GM18951 (cell line): ENCODE measurements around the gene GAL3ST3.
"Not testable (repeated sequence)": the region's sequence is repeated elsewhere in the genome, so short reads cannot be mapped to it uniquely, and the experiment has no call there.

Source experiments
- POLR2A ChIP-seq: IDR thresholded peaks from 4 replicates; pipeline ENCODE4 v1.6.1; 2011; ENCODE audit warnings: mild to moderate bottlenecking; ENCODE audit not compliant: insufficient read length, insufficient read depth; ENCODE audit errors: extremely low read depth
- in situ Hi-C: fragments of 300-500 bp; cut with MboI; formaldehyde crosslinking; loops from one replicate; pipeline ENCODE4 v1.12.0; 2022; ENCODE audit warnings: low sequenced_read_pairs, mixed read lengths, inconsistent platforms; ENCODE audit not compliant: unreplicated experiment

The GAL3ST3 gene

GRCh38 chr11:66020618-66021357, 28.2 kb downstream of the GAL3ST3 start:
- in situ Hi-C loops = no loop called here

GRCh38 chr11:66020212-66020611, 28.7 kb downstream of the GAL3ST3 start:
- in situ Hi-C loops = no loop called here

More at GRCh38 chr11:66020618-66021357, 28.2 kb downstream of the GAL3ST3 start:
- TF ChIP-seq POLR2A = no peak

GRCh38 chr11:66017321-66017720, 31.6 kb downstream of the GAL3ST3 start:
- TF ChIP-seq POLR2A = no peak

More at GRCh38 chr11:66020212-66020611, 28.7 kb downstream of the GAL3ST3 start:
- TF ChIP-seq POLR2A = no peak

GRCh38 chr11:66016793-66017177, 32.2 kb downstream of the GAL3ST3 start:
- in situ Hi-C loops = no loop called here
- no peak for TF ChIP-seq POLR2A

More at GRCh38 chr11:66017321-66017720, 31.6 kb downstream of the GAL3ST3 start:
- in situ Hi-C loops = no loop called here

- TF ChIP-seq POLR2A = no peak
- in situ Hi-C loops = no loop called here
These were observed 32.8 kb downstream of the GAL3ST3 start for GRCh38 chr11:66015936-66016792.

GRCh38 chr11:66015454-66015881, 33.5 kb downstream of the GAL3ST3 start:
- in situ Hi-C loops = no loop called here
- TF ChIP-seq POLR2A = no peak

- no peak for TF ChIP-seq POLR2A
- in situ Hi-C loops = no loop called here
These were observed 34.0 kb downstream of the GAL3ST3 start for GRCh38 chr11:66014804-66015453.

- TF ChIP-seq POLR2A = no peak
- in situ Hi-C loops = no loop called here
These were observed 35.2 kb downstream of the GAL3ST3 start for GRCh38 chr11:66013762-66014100.

- in situ Hi-C loops = no loop called here
- TF ChIP-seq POLR2A = no peak
These were observed 35.8 kb downstream of the GAL3ST3 start for GRCh38 chr11:66012946-66013761.

GRCh38 chr11:66012371-66012945, 36.5 kb downstream of the GAL3ST3 start:
- in situ Hi-C loops = no loop called here
- no peak for TF ChIP-seq POLR2A

GRCh38 chr11:66011785-66012303, 37.1 kb downstream of the GAL3ST3 start, which contains the start of gene CST6:
Gene CST6, plus strand, starts transcription at chr11:66012008. Its CDS starts 37 bp downstream, at chr11:66012045.
- TF ChIP-seq POLR2A = no peak
- in situ Hi-C loops = no loop called here

GRCh38 chr11:66011239-66011784, 37.6 kb downstream of the GAL3ST3 start:
- no peak for TF ChIP-seq POLR2A
- in situ Hi-C loops = no loop called here

- in situ Hi-C loops = not testable (repeated sequence)
These were observed 38.9 kb downstream of the GAL3ST3 start for GRCh38 chr11:66010036-66010435.
